ENCODE results near the gene TUT4. TPM values are rescaled to one million over a fixed set of nuclear protein-coding genes. Genes with fewer than 3 reads are reported as not detected.

Gene TUT4
- total RNA-seq, 2 donors from 2014 or later = 20.0 to 27.4 TPM

DNA sequence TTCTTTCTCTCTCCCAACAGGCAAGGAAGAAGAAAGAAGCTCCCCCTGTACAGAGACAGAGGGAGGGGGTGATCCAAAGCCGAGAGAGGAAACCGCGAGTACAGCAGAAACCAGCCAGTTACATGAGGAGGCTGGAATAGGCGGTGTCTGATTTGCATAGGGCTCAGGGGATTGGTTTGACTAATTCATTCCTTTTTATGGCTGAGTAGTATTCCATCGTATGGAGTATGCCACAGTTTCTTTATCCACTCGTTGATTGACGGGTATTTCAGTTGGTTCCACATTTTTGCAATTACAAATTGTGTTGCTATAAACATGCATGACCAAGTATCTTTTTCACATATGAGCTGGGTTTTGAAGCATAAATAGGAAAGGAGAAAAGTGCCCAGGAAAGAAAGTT is 45.8 kb upstream of the TUT4 start:
- DNase-seq = no peak
- H3K4me1 ChIP-seq = no peaks in the 10 kb centered on the region
- intact Hi-C loops (cut with DNase I) = no loop called here

GRCh38 chr1:52597912-52598311 is 45.0 kb upstream of the TUT4 start:
- Histone ChIP-seq H3K27me3 (no peaks in the 10 kb centered on the region), H3K36me3 (no peaks in the 10 kb centered on the region), H3K27ac (no peak overlapping the region), H3K9ac (ENCODE audit: low read depth in 2 of 2, low read length in 2 of 2) (no peak overlapping the region), H3K4me3 (no peak overlapping the region), H3K4me1 (no peaks in the 10 kb centered on the region), H3K9me3 (no peaks in the 10 kb centered on the region)
- no peak for DNase-seq
- intact Hi-C loops (cut with DNase I) = no loop called here
- TF ChIP-seq CTCF (IDR thresholded peaks at IDR 0.05) = no peak

More for the DNA sequence above, 45.8 kb upstream of the TUT4 start:
- Histone ChIP-seq H3K9ac (ENCODE audit: low read depth in 2 of 2, low read length in 2 of 2) (no peak overlapping the region), H3K27me3 (no peaks in the 10 kb centered on the region), H3K27ac (no peak overlapping the region), H3K4me3 (no peak overlapping the region), H3K36me3 (no peaks in the 10 kb centered on the region), H3K9me3 (no peaks in the 10 kb centered on the region)
- TF ChIP-seq CTCF (IDR thresholded peaks at IDR 0.05) = no peak

DNA sequence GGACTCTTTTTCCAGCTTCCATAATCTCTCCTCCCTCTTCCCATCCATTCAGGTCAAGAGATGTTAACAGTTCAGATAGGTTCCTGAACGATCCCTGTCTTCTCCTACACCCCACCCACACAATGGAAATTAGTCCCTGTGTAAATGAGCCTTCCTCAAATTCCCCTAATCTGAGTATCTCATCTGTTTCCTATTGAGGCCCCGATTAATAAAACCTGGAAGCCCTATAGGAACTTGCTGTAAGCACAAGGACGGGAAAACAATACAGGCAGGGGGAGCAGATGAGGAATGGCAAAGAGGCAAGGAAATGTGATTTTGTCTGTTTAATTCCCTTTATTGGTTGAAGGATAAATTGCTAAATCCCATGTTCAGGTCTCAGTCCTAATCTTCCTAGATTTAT is 42.2 kb upstream of the TUT4 start:
- H3K36me3 ChIP-seq = no peaks in the 10 kb centered on the region
- H3K27me3 ChIP-seq = no peaks in the 10 kb centered on the region
- DNase-seq = no peak
- no peak overlapping the region for H3K4me3 ChIP-seq
- intact Hi-C loops (cut with DNase I) = no loop called here
- H3K4me1 ChIP-seq = no peaks in the 10 kb centered on the region
- no peak overlapping the region for H3K27ac ChIP-seq
- H3K9me3 ChIP-seq = no peaks in the 10 kb centered on the region
- H3K9ac ChIP-seq (ENCODE audit: low read depth in 2 of 2, low read length in 2 of 2) = no peak overlapping the region
- no peak for TF ChIP-seq CTCF (IDR thresholded peaks at IDR 0.05)

GRCh38 chr1:52593495-52593894 is 40.6 kb upstream of the TUT4 start:
- H3K27me3 ChIP-seq = no peaks in the 10 kb centered on the region
- no peaks in the 10 kb centered on the region for H3K36me3 ChIP-seq
- intact Hi-C loops (cut with DNase I) = no loop called here
- H3K9me3 ChIP-seq = no peaks in the 10 kb centered on the region
- no peak for TF ChIP-seq CTCF (IDR thresholded peaks at IDR 0.05)
- H3K4me3 ChIP-seq = no peak overlapping the region
- no peak overlapping the region for H3K9ac ChIP-seq (ENCODE audit: low read depth in 2 of 2, low read length in 2 of 2)
- DNase-seq = no peak
- no peaks in the 10 kb centered on the region for H3K4me1 ChIP-seq
- H3K27ac ChIP-seq = no peak overlapping the region

GRCh38 chr1:52592637-52593323 is 39.9 kb upstream of the TUT4 start:
- DNase-seq = no peak
- Histone ChIP-seq H3K9ac (ENCODE audit: low read depth in 2 of 2, low read length in 2 of 2) (no peak overlapping the region), H3K27me3 (no peaks in the 10 kb centered on the region), H3K4me1 (no peaks in the 10 kb centered on the region), H3K27ac (no peak overlapping the region), H3K4me3 (no peak overlapping the region), H3K9me3 (no peaks in the 10 kb centered on the region), H3K36me3 (no peaks in the 10 kb centered on the region)
- no peak for TF ChIP-seq CTCF (IDR thresholded peaks at IDR 0.05)
- intact Hi-C loops (cut with DNase I) = no loop called here

Measured in colonic mucosa (tissue), 4 donors.